ENCODE results near the gene ADAMTS17.
"Not testable (repeated sequence)": the region's sequence is repeated elsewhere in the genome, so short reads cannot be mapped to it uniquely, and the experiment has no call there.

ADAMTS17 gene

DNA sequence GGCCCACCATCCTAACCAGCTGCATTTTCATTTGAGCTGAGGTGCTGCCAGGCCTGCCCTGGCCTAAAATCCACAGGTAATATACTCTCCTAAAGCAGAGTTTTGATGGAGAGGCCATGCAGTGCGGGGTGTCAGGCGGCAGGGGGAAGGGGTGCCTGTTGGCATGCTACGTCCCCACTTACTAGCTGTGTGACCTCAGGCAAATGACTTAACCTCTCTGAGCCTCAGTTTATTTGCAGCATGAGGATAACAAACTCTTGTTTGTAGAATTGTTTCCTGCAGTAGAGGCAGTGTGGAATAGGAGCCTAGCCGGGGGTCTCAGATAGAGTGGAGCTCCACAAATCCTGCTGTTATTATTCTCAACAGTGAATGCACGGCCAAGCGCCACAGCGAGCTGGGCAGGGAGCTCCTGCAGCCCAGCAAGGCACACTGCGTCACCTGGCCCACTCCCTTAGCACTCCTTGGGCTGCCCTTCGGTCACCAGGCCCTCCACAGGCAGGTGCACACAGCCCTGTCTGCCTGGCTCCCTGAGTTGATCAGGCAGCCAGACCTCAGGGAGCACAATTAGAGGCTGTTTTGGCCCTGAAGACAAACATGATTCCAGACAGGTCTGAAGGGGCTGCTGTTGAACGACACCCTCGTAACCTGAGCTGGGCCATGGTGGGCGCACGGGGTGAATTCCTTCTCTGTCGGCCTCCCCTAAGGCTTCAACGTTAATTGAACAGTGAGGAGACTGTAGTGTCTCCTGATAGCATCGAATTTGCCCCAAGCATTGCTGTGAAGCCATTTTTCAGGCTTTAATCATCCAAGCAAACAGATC lies 359.7 kb downstream of the ADAMTS17 start:
- no peaks in the 10 kb centered on the region for H3K36me3 Mint-ChIP-seq (ENCODE audit: low read depth)
- H3K27me3 Mint-ChIP-seq (ENCODE audit: low read depth, poor library complexity), result peaks cover 4% of the 10 kb centered on the region
- peaks cover 61% of the 10 kb centered on the region for H3K4me1 Mint-ChIP-seq
- no peak overlapping the region for H3K27ac Mint-ChIP-seq
- TF ChIP-seq, protein P1, sequence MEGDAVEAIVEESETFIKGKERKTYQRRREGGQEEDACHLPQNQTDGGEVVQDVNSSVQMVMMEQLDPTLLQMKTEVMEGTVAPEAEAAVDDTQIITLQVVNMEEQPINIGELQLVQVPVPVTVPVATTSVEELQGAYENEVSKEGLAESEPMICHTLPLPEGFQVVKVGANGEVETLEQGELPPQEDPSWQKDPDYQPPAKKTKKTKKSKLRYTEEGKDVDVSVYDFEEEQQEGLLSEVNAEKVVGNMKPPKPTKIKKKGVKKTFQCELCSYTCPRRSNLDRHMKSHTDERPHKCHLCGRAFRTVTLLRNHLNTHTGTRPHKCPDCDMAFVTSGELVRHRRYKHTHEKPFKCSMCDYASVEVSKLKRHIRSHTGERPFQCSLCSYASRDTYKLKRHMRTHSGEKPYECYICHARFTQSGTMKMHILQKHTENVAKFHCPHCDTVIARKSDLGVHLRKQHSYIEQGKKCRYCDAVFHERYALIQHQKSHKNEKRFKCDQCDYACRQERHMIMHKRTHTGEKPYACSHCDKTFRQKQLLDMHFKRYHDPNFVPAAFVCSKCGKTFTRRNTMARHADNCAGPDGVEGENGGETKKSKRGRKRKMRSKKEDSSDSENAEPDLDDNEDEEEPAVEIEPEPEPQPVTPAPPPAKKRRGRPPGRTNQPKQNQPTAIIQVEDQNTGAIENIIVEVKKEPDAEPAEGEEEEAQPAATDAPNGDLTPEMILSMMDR (IDR thresholded peaks at IDR 0.05), result no peak
- DNase-seq, result no peak
- H3K9me3 Mint-ChIP-seq, result no peaks in the 10 kb centered on the region
- H3K4me3 Mint-ChIP-seq, result no peak overlapping the region

DNA sequence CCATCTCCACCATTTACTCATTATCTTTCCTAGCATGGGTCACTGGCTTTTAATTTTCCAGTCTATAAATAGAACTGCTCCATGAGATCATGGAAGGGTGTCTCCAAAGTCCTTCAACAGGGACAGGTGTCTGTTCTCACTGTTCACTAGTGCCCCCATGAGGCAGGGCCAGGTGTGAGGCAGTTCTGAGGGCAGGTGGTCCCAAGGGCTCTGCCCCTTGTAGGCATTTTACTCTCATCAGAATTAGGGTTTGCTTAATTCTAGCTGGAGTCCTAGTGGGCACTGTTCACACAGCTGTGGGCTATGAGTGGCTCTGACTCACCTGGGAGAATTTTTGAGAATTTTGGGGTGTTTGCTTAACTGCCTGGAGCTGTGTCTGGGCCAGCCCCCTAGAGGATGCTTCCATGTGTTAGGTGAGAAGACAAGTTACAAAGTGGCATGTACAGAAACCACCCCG lies 360.6 kb downstream of the ADAMTS17 start:
- Mint-ChIP-seq H3K36me3 (ENCODE audit: low read depth) (no peaks in the 10 kb centered on the region), H3K4me3 (no peak overlapping the region), H3K4me1 (peaks cover 59% of the 10 kb centered on the region), H3K27me3 (ENCODE audit: low read depth, poor library complexity) (peaks cover 4% of the 10 kb centered on the region), H3K27ac (no peak overlapping the region), H3K9me3 (no peaks in the 10 kb centered on the region)
- TF ChIP-seq, protein P1 (IDR thresholded peaks at IDR 0.05), result no peak
- no peak for DNase-seq

DNA sequence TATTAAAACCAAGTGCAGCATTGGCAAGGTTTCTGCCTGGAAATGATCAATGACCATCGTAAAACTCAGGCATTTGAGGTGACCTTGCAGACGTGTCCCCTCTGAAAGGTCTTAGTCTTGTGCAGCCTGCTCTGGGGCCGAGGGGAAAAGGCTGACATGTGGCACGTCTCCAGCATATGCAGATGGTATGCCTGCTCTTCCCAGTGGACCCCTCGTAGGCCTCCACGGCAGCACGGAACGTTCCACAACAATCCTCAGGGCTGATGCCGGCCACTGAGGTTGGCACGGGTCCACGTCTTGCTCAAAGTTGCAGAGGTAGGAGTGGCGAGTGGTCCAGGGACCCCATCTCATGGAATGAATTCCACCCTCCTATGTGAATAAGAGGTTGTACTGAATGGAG lies 361.0 kb downstream of the ADAMTS17 start:
- Mint-ChIP-seq H3K4me1 (peaks cover 61% of the 10 kb centered on the region), H3K9me3 (no peaks in the 10 kb centered on the region), H3K36me3 (ENCODE audit: low read depth) (no peaks in the 10 kb centered on the region), H3K27ac (no peak overlapping the region), H3K4me3 (peak overlapping the region; percentile 52), H3K27me3 (ENCODE audit: low read depth, poor library complexity) (peaks cover 6% of the 10 kb centered on the region)
- no peak for DNase-seq
- TF ChIP-seq, protein P1 (IDR thresholded peaks at IDR 0.05), result no peak

DNA sequence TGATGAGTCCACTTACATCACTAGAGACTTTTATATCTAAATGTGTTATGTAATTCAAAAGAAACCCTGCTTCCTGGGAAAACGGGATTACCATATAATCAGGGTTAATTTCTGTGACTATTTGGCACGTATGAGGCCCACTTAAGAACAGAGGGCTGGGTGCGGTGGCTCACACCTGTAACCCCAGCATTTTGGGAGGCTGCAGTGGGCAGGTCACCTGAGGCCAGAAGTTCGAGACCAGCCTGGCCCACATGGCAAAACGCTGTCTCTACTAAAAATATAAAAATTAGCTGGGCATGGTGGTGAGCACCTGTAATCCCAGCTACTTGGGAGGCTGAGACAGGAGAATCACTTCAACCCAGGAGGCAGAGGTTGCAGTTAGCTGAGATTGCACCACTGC lies 361.9 kb downstream of the ADAMTS17 start:
- H3K27ac Mint-ChIP-seq; DNase-seq; H3K4me3 Mint-ChIP-seq; H3K36me3 Mint-ChIP-seq (ENCODE audit: low read depth); H3K9me3 Mint-ChIP-seq: not testable (repeated sequence)
- Mint-ChIP-seq H3K4me1 (peaks cover 60% of the 10 kb centered on the region), H3K27me3 (ENCODE audit: low read depth, poor library complexity) (peaks cover 12% of the 10 kb centered on the region)

DNA sequence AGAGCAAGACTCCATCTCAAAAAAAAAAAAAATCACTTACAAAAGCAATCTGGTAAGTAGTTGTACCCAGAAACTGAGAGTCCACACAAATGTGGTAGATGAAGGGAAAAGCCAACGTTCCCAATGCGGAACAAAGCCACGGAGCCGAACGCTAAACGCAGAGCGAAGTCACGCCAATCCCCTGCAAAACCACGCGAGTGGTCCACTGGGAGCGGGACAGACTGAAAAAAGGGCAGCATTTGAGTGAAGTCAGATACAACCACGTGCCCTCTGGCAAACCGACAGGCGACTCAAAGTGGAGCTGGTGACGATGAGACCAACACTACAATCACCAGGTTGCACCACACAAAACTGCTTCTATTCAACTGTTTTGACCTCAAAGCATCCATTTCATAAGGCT lies 362.4 kb downstream of the ADAMTS17 start:
- Mint-ChIP-seq H3K9me3 (no peaks in the 10 kb centered on the region), H3K27me3 (ENCODE audit: low read depth, poor library complexity) (peaks cover 12% of the 10 kb centered on the region), H3K27ac (no peak overlapping the region), H3K4me1 (peaks cover 55% of the 10 kb centered on the region), H3K4me3 (no peak overlapping the region), H3K36me3 (ENCODE audit: low read depth) (no peaks in the 10 kb centered on the region)
- TF ChIP-seq, protein P1 (IDR thresholded peaks at IDR 0.05), result no peak
- no peak for DNase-seq

DNA sequence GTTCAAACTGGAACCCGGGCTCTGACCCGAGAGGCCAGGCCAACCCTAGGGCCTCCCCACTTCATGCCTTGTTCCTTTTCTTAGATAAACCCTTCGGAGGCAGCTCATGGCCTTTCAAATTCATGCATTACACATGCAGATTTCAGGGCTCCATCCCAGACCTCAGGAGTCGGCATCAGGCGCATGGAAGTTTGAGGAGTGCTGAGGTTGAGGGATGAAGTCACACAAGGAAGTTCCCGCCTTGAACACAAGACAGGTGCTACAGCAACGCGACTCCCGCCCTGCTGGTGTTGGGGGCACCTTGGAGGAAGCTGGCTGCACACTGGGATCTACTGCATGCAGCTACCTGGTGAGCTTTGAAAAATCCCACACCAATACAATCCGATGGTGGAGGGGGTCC lies 363.3 kb downstream of the ADAMTS17 start:
- H3K4me1 Mint-ChIP-seq, result peaks cover 45% of the 10 kb centered on the region
- TF ChIP-seq, protein P1 (IDR thresholded peaks at IDR 0.05), result no peak
- H3K9me3 Mint-ChIP-seq, result no peaks in the 10 kb centered on the region
- no peak for DNase-seq
- H3K27ac Mint-ChIP-seq, result no peak overlapping the region
- peaks cover 12% of the 10 kb centered on the region for H3K27me3 Mint-ChIP-seq (ENCODE audit: low read depth, poor library complexity)
- H3K36me3 Mint-ChIP-seq (ENCODE audit: low read depth), result no peaks in the 10 kb centered on the region
- H3K4me3 Mint-ChIP-seq, result no peak overlapping the region
